Gastroesophageal sphincter (tissue), 3 donors: ENCODE data around the gene BTBD9.

ENCODE experiments used
- POLR2A ChIP-seq, 2 donors: fragments of 450-650 bp; IDR thresholded peaks; one replicate each; pipeline ENCODE4 v1.6.1; 2017; ENCODE audit warnings: antibody characterized with exemption in 2 of 2, mild to moderate bottlenecking in 2 of 2, moderate library complexity in 1 of 2
- TF ChIP-seq, protein P1 (sequence below), 4 experiments: fragments of 200-600 bp in 2 of 4; fragments of 450-650 bp in 2 of 4; sonication (generic) in 1 of 4; IDR thresholded peaks; one replicate each; pipeline ENCODE4 v1.5.1; 2017 to 2019; ENCODE audit warnings: antibody characterized with exemption in 4 of 4, mild to moderate bottlenecking in 2 of 4, moderate library complexity in 2 of 4

DNA sequence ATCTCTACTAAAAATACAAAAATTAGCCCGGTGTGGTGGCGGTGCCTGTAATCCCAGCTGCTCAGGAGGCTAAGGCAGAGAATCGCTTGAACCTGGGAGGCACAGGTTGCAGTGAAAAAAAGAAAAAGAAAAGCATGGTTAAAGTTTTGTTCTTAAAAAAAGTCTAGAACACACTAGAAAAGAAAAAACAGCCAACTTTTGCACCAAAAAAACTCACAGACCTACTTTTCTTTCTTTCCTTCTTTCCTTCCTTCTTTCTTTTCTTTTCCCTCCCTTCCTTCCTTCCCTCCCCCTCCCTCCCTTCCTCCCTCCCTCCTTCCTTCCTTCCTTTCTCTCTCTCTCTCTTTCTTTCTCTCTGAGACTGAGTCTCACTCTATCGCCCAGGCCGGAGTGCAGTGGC is 204.4 kb downstream of the BTBD9 start:
- TF ChIP-seq, protein P1, sequence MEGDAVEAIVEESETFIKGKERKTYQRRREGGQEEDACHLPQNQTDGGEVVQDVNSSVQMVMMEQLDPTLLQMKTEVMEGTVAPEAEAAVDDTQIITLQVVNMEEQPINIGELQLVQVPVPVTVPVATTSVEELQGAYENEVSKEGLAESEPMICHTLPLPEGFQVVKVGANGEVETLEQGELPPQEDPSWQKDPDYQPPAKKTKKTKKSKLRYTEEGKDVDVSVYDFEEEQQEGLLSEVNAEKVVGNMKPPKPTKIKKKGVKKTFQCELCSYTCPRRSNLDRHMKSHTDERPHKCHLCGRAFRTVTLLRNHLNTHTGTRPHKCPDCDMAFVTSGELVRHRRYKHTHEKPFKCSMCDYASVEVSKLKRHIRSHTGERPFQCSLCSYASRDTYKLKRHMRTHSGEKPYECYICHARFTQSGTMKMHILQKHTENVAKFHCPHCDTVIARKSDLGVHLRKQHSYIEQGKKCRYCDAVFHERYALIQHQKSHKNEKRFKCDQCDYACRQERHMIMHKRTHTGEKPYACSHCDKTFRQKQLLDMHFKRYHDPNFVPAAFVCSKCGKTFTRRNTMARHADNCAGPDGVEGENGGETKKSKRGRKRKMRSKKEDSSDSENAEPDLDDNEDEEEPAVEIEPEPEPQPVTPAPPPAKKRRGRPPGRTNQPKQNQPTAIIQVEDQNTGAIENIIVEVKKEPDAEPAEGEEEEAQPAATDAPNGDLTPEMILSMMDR (IDR thresholded peaks at IDR 0.05), result no peak
- no peak for TF ChIP-seq POLR2A (IDR thresholded peaks at IDR 0.05)
